Activated T-helper 1 cell treated with anti-CD3 and anti-CD28 coated beads, Interleukin-12 subunit alpha, Interleukin-12 subunit beta, Interleukin-2, Interleukin-4 antibody, amounts not matched to agents 30 ng/mL and 10 ng/mL and 1 ng/mL, durations not matched to agents 14 hours and 24 hours and 36 hours (primary cell): Measurements from ENCODE around the gene MED10. TPM values are rescaled to one million over a fixed set of nuclear protein-coding genes. Genes with fewer than 3 reads are reported as not detected.
A peak's percentile ranks its signal among the peaks of the same experiment; 100 is the strongest.
"Not testable (repeated sequence)": the region's sequence is repeated elsewhere in the genome, so short reads cannot be mapped to it uniquely, and the experiment has no call there.

ENCODE experiments used
- DNase-seq: peaks from one replicate; pipeline ENCODE4 v3.0.0; 2021; ENCODE audit warnings: low spot score
- H3K27ac Mint-ChIP-seq: one replicate; pipeline ENCODE4 v1.8.0; 2021; ENCODE audit warnings: mild to moderate bottlenecking, mixed read lengths
- H3K27me3 Mint-ChIP-seq: one replicate; pipeline ENCODE4 v1.8.0; 2022; ENCODE audit warnings: mild to moderate bottlenecking, moderate library complexity, mixed read lengths; ENCODE audit not compliant: insufficient read depth
- H3K36me3 Mint-ChIP-seq: one replicate; pipeline ENCODE4 v1.8.0; 2021; ENCODE audit warnings: low read depth, mixed read lengths
- H3K4me1 Mint-ChIP-seq: one replicate; pipeline ENCODE4 v1.8.0; 2021; ENCODE audit warnings: low read depth, mixed read lengths
- H3K4me3 Mint-ChIP-seq: one replicate; pipeline ENCODE4 v1.8.0; 2021; ENCODE audit warnings: mild to moderate bottlenecking, moderate library complexity, mixed read lengths
- H3K9me3 Mint-ChIP-seq: one replicate; pipeline ENCODE4 v1.8.0; 2021; ENCODE audit warnings: mixed read lengths
- intact Hi-C: fragments of 100-400 bp; cut with micrococcal nuclease; formaldehyde crosslinking; loops from one replicate; pipeline ENCODE4 v1.15.1; 2024
- total RNA-seq: library from RNA; stranded (reverse); gene quantifications from 2 replicates; pipeline ENCODE4 v1.2.3, GENCODE V29; 2022

MED10 gene
- total RNA-seq, 1 donor from 2014 or later, result 67.1 TPM

- H3K4me3 Mint-ChIP-seq, result peak overlapping the region; percentile 95
- intact Hi-C loops, result loop anchor here (1.0 to 5.0 kb wide), 12 partner anchors 106 to 1489 kb away; partner anchors contain the start of genes FASTKD3, ICE1, MTRR and NSUN2
- H3K4me1 Mint-ChIP-seq, result peaks cover 51% of the 10 kb centered on the region
- peaks cover 39% of the 10 kb centered on the region for H3K36me3 Mint-ChIP-seq
- H3K27me3 Mint-ChIP-seq, result peaks cover 7% of the 10 kb centered on the region
- H3K27ac Mint-ChIP-seq, result peak overlapping the region; percentile 97
- DNase-seq, result no peak
- H3K9me3 Mint-ChIP-seq, result no peaks in the 10 kb centered on the region
These were observed 388 bp upstream of the MED10 start for GRCh38 chr5:6378766-6379103.

GRCh38 chr5:6377582-6377904, 804 bp downstream of the MED10 start:
- Mint-ChIP-seq H3K27me3 (no peaks in the 10 kb centered on the region), H3K36me3 (peaks cover 51% of the 10 kb centered on the region), H3K27ac (peak overlapping the region; percentile 97), H3K4me3 (peak overlapping the region; percentile 95), H3K4me1 (peaks cover 57% of the 10 kb centered on the region), H3K9me3 (no peaks in the 10 kb centered on the region)
- no peak for DNase-seq
- intact Hi-C loops, result loop anchor here (5.0 kb wide), 5 partner anchors 105 to 1490 kb away; partner anchors contain the start of genes FASTKD3 and MTRR

DNA sequence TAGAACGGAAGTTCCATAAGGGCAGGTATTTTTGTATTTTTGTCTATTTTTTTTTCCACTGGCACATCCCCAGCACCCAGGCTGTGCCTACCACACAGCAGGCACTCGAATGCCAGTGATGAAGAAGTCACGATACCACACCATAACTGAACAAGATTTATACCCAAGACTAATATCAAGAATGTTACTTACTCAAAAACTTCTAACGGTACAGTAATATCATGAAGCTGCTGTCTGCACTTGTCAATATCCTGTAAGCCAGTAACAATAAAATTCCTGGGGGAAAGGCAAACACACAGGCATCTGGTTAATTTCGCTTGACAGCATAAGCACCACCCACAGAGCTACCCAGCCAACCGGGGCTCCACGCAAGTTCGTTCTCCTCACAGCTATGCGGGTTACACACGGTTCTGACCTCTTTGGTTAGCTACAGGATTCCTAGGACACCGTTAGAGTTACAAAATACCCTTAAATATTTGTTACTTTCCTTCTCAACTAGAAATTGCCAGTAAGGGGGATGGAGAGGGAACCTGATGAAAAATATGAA, 1.3 kb downstream of the MED10 start:
- Mint-ChIP-seq H3K9me3 (no peaks in the 10 kb centered on the region), H3K4me1 (peaks cover 57% of the 10 kb centered on the region), H3K27me3 (no peaks in the 10 kb centered on the region), H3K4me3 (peak overlapping the region; percentile 95), H3K27ac (peak overlapping the region; percentile 97), H3K36me3 (peaks cover 55% of the 10 kb centered on the region)
- DNase-seq, result no peak
- intact Hi-C loops, result loop anchor here (5.0 kb wide), 5 partner anchors 105 to 1490 kb away; partner anchors contain the start of genes FASTKD3 and MTRR

GRCh38 chr5:6373081-6373846, 5.1 kb downstream of the MED10 start:
- intact Hi-C loops, result no loop called here
- H3K36me3 Mint-ChIP-seq, result peaks cover 73% of the 10 kb centered on the region

DNA sequence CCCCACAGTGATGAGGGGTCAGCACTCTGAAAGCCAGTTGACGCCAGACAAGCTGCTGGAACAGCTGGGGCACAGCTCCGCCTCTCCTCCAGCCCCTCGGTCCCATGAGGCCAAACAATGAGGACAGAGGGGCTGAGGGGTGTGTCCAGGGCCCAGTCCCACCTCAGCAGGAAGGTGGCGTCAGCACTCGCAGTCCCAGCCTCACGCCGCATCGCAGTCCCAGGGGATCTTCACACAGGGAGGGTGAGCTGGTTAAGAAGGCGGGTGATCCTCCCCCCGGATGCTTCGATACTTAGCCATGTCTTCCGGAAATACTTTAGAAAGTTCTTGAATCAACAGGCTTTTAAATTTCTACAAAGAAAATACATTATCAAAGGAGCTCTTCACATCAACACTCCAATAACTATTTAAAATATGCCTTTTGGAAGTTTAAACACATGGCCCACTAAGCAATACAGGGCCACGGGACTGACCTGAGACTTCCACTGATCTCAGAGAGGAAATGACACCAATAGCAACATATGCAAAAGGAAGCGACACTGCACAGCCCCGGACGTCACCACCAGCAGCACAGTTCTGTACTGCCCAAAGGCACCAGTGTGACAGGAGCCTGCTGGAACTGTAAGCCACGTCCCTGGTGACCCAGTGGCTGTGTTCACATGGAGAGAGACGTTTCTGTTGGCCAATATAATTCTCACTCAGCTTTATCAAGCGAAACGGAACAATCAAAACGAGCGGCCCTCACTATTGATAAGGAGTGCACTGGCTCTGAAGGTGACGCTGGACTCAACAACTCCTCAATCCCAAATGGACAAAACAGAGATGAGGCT, 5.9 kb downstream of the MED10 start:
- Mint-ChIP-seq H3K36me3 (peaks cover 71% of the 10 kb centered on the region), H3K27ac (no peak overlapping the region)
- intact Hi-C loops, result no loop called here

More at GRCh38 chr5:6373081-6373846, 5.1 kb downstream of the MED10 start:
- no peak for DNase-seq
- no peak overlapping the region for H3K4me3 Mint-ChIP-seq
- no peaks in the 10 kb centered on the region for H3K27me3 Mint-ChIP-seq
- H3K4me1 Mint-ChIP-seq, result peaks cover 50% of the 10 kb centered on the region
- no peak overlapping the region for H3K27ac Mint-ChIP-seq
- no peaks in the 10 kb centered on the region for H3K9me3 Mint-ChIP-seq

DNA sequence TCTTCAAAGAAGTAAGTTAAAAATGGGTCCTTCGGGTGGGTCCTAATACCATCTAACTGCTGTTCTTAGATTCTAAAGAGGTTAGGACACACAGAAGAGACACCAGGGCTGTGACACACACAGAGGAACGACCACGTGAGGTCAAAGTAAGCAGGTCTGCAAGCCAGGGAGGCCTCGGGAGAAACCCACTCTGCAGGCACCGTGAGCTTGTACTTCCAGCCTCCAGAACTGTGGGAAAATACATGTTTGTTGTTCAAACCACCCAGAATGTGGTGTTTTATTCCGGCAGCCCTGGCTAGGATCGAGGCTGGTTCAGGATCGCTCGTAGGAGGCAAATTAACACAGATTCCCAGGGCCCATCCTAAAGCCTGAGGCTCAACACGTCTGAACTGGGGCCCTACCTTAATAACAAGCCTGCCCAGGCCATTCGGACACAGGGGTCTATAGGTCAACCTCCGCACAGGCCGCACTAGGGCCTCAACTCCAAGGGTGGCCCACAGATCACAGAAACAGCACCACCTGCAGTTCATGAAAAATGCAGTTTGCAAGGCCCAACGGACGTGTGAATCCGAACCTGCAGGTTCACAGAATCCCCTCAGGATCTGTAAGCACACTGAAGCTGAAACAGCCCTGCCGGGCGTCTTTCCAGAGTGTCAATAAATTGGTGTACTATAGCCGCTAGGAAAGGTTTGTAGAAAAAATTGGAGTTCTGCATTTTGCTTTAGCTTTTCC, 7.1 kb downstream of the MED10 start:
- H3K36me3 Mint-ChIP-seq, result peaks cover 70% of the 10 kb centered on the region
- no peaks in the 10 kb centered on the region for H3K9me3 Mint-ChIP-seq
- intact Hi-C loops, result no loop called here
- H3K4me1 Mint-ChIP-seq, result peaks cover 35% of the 10 kb centered on the region
- DNase-seq, result no peak
- no peak overlapping the region for H3K27ac Mint-ChIP-seq
- no peak overlapping the region for H3K4me3 Mint-ChIP-seq
- H3K27me3 Mint-ChIP-seq, result no peaks in the 10 kb centered on the region

More for the DNA sequence above, 5.9 kb downstream of the MED10 start:
- no peak for DNase-seq
- Mint-ChIP-seq H3K27me3 (no peaks in the 10 kb centered on the region), H3K4me1 (peaks cover 47% of the 10 kb centered on the region), H3K9me3 (no peaks in the 10 kb centered on the region), H3K4me3 (no peak overlapping the region)

DNA sequence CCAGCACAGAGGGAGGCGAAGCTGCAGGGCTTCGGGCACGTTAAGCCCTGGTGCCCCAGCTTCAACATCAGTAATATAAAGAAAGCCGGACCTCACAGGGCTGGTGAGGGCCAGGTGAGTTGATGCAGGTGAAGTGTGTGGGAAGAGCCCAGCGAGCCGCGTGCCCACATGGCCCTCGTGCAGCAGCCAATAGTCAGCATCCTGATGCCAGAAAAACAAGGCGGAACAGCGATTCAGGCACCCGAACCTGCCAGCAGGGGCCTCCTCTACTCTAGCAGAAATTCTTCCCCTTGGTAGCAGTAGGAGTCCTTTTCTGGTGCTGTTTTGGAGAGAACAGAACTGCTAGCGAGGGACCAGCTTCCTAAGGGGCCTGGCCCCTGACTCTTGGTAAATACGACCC, 7.8 kb downstream of the MED10 start:
- Mint-ChIP-seq H3K27me3 (no peaks in the 10 kb centered on the region), H3K4me3 (no peak overlapping the region), H3K4me1 (peaks cover 28% of the 10 kb centered on the region), H3K27ac (no peak overlapping the region), H3K9me3 (no peaks in the 10 kb centered on the region), H3K36me3 (peaks cover 66% of the 10 kb centered on the region)
- DNase-seq, result no peak
- intact Hi-C loops, result no loop called here

- Mint-ChIP-seq H3K4me3 (no peak overlapping the region), H3K4me1 (peaks cover 5% of the 10 kb centered on the region), H3K27me3 (no peaks in the 10 kb centered on the region), H3K9me3 (no peaks in the 10 kb centered on the region), H3K36me3 (peaks cover 49% of the 10 kb centered on the region), H3K27ac (peak overlapping the region; percentile 40)
- DNase-seq, result no peak
- intact Hi-C loops, result no loop called here
These were observed 12.3 kb downstream of the MED10 start for GRCh38 chr5:6365977-6366590.

DNA sequence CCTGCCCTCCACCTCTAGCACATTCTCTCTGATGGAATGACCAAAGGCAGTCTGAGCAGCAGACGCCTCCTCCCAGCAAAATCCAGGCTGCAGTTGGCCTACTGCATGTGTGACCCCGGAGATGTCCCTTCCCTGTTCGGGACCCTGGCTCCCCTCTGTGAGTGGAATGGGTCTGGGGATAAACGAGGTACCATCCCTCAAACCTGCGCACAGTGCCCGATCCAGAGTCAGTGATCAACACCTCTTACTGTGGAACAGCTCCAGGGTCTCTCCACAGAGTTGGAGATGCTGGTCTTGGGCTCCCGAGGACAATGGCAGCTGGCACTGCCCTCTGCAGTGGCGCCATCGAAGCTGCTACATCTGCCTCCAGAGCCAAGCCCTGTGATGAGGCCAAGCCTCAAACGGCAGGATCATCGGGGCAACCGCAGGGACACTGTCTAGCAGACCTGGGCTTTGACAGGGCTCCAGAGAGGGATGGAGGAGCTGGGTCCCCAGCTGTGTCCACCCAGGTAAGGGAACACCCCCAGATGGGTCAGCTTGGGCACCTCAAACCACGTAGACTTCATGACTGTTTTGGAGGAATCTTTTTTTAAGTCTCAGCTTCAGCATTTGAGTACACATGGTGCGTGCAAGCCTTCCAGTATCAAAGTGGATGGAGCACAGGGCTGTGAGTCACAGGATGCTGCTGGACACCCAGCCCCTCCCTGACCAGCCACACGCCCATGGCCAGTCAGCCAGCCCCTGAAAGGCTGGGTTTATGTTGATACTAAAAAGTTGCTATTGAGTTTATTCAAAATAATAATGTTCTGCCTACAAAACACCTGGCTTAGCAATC, 13.0 kb downstream of the MED10 start:
- H3K27me3 Mint-ChIP-seq, result no peaks in the 10 kb centered on the region

GRCh38 chr5:6363454-6364011, 14.8 kb downstream of the MED10 start:
- H3K27me3 Mint-ChIP-seq, H3K9me3 Mint-ChIP-seq, DNase-seq, intact Hi-C loops, H3K27ac Mint-ChIP-seq, H3K4me3 Mint-ChIP-seq: not testable (repeated sequence)
- Mint-ChIP-seq H3K36me3 (peaks cover 31% of the 10 kb centered on the region), H3K4me1 (peaks cover 15% of the 10 kb centered on the region)

More for the DNA sequence above, 13.0 kb downstream of the MED10 start:
- Mint-ChIP-seq H3K9me3 (no peaks in the 10 kb centered on the region), H3K27ac (no peak overlapping the region), H3K4me3 (no peak overlapping the region), H3K36me3 (peaks cover 46% of the 10 kb centered on the region), H3K4me1 (peaks cover 9% of the 10 kb centered on the region)
- no peak for DNase-seq
- intact Hi-C loops, result no loop called here

DNA sequence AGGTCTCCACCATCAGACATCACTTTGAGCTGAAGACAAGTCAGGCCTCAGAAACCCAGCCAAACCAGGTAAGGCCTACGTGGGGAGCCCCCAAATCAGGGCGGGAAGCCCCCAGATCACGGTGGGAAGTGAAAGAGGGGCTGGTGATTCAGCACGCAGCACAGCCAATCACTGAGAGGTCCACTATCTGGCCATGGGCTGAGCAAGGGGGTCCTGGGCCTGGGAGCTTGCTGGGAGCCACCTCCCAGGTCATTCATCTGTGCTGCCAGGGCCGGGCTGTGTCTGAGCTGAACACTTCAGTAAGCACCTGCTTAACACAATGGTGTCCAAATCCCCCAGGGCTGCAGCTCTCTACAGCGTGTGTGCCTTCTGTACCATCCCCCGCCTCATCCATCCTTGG, 15.5 kb downstream of the MED10 start:
- no peak overlapping the region for H3K27ac Mint-ChIP-seq

More for the DNA sequence above, 15.5 kb downstream of the MED10 start:
- Mint-ChIP-seq H3K36me3 (peaks cover 31% of the 10 kb centered on the region), H3K4me1 (peaks cover 15% of the 10 kb centered on the region), H3K9me3 (no peaks in the 10 kb centered on the region), H3K27me3 (no peaks in the 10 kb centered on the region), H3K4me3 (no peak overlapping the region)
- DNase-seq, result no peak
- intact Hi-C loops, result no loop called here
